ENCODE measurements around the gene C1GALT1C1L. TPM values are rescaled to one million over a fixed set of nuclear protein-coding genes. Genes with fewer than 3 reads are reported as not detected.

Gene C1GALT1C1L
- total RNA-seq, 1 donor from 2014 or later: not detected

DNA sequence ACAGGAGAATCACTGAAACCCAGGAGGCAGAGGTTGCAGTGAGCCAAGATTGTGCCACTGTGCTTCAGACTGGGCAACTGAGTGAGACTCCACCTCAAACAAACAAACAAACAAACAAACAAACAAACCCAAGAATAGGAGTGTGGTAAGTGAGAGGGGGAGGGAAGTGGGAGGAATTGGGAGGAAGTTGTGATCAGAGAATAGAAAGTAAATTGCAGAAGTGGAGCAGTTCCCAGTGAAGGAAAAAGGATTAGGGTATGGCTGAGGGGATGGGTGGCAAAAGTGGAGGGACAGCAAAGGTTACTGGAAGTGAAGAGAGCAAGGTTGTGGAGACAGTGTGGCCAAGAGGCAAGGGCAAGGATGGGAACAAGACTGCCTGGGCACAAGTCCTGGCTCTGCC lies 41.1 kb upstream of the C1GALT1C1L start:
- Mint-ChIP-seq H3K9me3 (ENCODE audit: unreplicated experiment) (no peaks in the 10 kb centered on the region), H3K27me3 (ENCODE audit: unreplicated experiment) (no peaks in the 10 kb centered on the region), H3K36me3 (ENCODE audit: unreplicated experiment) (peaks cover 17% of the 10 kb centered on the region), H3K4me1 (ENCODE audit: unreplicated experiment) (peaks cover 2% of the 10 kb centered on the region), H3K27ac (ENCODE audit: unreplicated experiment) (no peak overlapping the region), H3K4me3 (ENCODE audit: unreplicated experiment) (no peak overlapping the region)
- TF ChIP-seq, protein P1, sequence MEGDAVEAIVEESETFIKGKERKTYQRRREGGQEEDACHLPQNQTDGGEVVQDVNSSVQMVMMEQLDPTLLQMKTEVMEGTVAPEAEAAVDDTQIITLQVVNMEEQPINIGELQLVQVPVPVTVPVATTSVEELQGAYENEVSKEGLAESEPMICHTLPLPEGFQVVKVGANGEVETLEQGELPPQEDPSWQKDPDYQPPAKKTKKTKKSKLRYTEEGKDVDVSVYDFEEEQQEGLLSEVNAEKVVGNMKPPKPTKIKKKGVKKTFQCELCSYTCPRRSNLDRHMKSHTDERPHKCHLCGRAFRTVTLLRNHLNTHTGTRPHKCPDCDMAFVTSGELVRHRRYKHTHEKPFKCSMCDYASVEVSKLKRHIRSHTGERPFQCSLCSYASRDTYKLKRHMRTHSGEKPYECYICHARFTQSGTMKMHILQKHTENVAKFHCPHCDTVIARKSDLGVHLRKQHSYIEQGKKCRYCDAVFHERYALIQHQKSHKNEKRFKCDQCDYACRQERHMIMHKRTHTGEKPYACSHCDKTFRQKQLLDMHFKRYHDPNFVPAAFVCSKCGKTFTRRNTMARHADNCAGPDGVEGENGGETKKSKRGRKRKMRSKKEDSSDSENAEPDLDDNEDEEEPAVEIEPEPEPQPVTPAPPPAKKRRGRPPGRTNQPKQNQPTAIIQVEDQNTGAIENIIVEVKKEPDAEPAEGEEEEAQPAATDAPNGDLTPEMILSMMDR (IDR thresholded peaks at IDR 0.05): no peak
- DNase-seq (ENCODE audit: extremely low spot score, unreplicated experiment): no peak

DNA sequence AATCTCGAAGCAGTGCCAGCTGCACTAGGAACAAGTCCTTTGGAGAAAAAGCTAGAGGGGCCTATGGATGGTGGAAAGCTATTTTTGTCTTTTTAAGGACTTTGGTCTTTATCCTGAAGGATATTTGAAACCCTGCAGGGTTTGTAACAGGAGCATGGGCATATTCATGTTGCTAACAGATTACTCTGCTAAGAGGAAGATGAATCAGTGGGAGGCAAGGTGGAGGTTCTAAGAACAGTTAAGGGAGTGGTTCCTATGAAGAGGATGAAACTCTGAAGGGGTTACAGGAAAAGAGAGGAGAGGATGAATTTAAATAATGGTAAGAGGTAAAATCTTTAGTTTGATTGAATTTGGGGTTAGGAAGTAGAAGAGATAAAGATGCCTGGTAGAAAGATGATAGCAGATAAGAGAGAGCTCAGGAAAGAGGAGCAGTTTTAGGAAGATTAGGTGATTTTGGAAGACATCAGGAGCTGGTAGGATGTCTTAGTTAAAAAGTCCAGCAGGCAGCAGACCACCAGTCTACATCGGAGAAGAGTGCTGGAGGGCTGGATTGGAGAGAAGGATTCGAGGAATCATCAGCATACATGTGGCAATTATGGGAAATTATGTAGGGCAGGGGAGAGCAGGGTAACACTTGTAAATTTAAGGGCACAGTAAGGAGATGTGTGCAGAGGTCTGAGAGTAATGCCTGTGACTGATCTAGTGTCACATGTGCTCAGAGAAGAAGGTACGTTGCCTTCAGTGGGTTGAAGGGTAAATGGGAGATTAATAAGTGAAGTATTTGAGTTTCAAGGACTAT lies 39.3 kb upstream of the C1GALT1C1L start:
- Mint-ChIP-seq H3K36me3 (ENCODE audit: unreplicated experiment) (peaks cover 22% of the 10 kb centered on the region), H3K27me3 (ENCODE audit: unreplicated experiment) (no peaks in the 10 kb centered on the region), H3K4me1 (ENCODE audit: unreplicated experiment) (peaks cover 2% of the 10 kb centered on the region), H3K27ac (ENCODE audit: unreplicated experiment) (no peak overlapping the region), H3K9me3 (ENCODE audit: unreplicated experiment) (no peaks in the 10 kb centered on the region), H3K4me3 (ENCODE audit: unreplicated experiment) (no peak overlapping the region)
- no peak for DNase-seq (ENCODE audit: extremely low spot score, unreplicated experiment)
- TF ChIP-seq, protein P1 (IDR thresholded peaks at IDR 0.05): no peak

DNA sequence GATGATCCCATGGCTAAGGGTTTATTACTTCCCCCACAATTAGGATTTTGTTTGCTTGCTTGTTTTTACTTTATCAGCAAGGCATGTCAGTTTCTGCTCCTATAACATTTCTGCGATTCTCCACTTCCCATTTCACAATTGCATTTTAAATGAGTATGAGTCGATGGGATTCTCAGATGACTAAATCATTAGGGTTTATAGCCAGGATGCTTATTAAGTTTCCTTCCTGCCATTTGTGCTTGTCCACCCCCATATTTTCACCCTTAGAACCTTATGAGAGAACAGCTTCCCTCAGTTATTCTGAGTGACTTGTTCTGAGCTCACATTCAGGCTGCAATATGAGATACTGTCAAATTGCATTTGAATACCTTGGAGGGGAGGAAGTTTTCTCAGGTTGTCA lies 37.9 kb upstream of the C1GALT1C1L start:
- TF ChIP-seq, protein P1 (IDR thresholded peaks at IDR 0.05): no peak
- DNase-seq (ENCODE audit: extremely low spot score, unreplicated experiment): no peak
- H3K4me3 Mint-ChIP-seq (ENCODE audit: unreplicated experiment): no peak overlapping the region
- no peak overlapping the region for H3K27ac Mint-ChIP-seq (ENCODE audit: unreplicated experiment)
- H3K36me3 Mint-ChIP-seq (ENCODE audit: unreplicated experiment): peaks cover 23% of the 10 kb centered on the region
- H3K27me3 Mint-ChIP-seq (ENCODE audit: unreplicated experiment): no peaks in the 10 kb centered on the region
- peaks cover 2% of the 10 kb centered on the region for H3K4me1 Mint-ChIP-seq (ENCODE audit: unreplicated experiment)
- H3K9me3 Mint-ChIP-seq (ENCODE audit: unreplicated experiment): no peaks in the 10 kb centered on the region

DNA sequence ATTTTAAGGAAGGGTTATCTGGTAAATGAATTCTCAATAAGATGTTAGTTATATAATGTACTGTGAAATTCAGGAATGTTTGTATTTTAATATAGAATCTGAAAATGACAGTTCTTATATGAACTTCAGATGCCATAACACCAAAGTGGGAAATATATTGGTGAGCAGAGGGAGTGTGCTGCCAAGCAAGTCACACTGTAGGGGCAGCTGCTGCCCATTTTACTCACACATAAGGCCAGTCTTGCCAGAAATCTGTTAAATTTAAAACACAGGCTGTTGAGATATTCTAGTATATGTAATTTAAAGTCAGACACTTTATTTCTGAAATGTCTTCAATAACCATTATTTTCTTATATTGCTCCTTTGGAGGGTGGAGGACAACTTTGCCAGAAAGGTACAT lies 34.6 kb upstream of the C1GALT1C1L start:
- Mint-ChIP-seq H3K36me3 (ENCODE audit: unreplicated experiment) (peaks cover 20% of the 10 kb centered on the region), H3K27ac (ENCODE audit: unreplicated experiment) (no peak overlapping the region), H3K9me3 (ENCODE audit: unreplicated experiment) (no peaks in the 10 kb centered on the region), H3K27me3 (ENCODE audit: unreplicated experiment) (no peaks in the 10 kb centered on the region), H3K4me3 (ENCODE audit: unreplicated experiment) (no peak overlapping the region), H3K4me1 (ENCODE audit: unreplicated experiment) (peaks cover 19% of the 10 kb centered on the region)
- TF ChIP-seq, protein P1 (IDR thresholded peaks at IDR 0.05): no peak
- DNase-seq (ENCODE audit: extremely low spot score, unreplicated experiment): no peak

DNA sequence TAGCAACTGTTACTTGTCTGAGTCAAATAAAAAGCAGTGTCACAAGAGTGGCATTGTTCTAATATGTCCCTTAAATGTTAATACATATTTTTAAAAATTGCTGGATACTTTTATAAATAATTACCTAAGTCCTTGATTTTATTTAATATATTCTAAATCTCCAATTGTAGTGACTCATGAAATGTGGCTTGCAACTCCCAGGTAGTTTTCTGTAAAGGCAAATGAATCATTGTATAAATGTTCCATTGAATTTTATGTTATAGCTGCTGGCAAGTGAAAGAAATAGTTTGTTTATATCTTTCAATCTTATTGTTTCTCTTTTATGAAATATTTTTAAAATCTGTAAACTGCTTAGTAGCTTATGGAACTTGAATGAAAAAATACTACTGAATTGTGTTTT lies 32.7 kb upstream of the C1GALT1C1L start:
- DNase-seq (ENCODE audit: extremely low spot score, unreplicated experiment): no peak
- H3K27ac Mint-ChIP-seq (ENCODE audit: unreplicated experiment): no peak overlapping the region
- H3K27me3 Mint-ChIP-seq (ENCODE audit: unreplicated experiment): no peaks in the 10 kb centered on the region
- H3K4me3 Mint-ChIP-seq (ENCODE audit: unreplicated experiment): no peak overlapping the region
- H3K4me1 Mint-ChIP-seq (ENCODE audit: unreplicated experiment): peaks cover 26% of the 10 kb centered on the region
- H3K9me3 Mint-ChIP-seq (ENCODE audit: unreplicated experiment): no peaks in the 10 kb centered on the region
- peaks cover 15% of the 10 kb centered on the region for H3K36me3 Mint-ChIP-seq (ENCODE audit: unreplicated experiment)
- TF ChIP-seq, protein P1 (IDR thresholded peaks at IDR 0.05): no peak
